ENCODE measurements around the gene SENP7.
"Not testable (repeated sequence)": the region's sequence is repeated elsewhere in the genome, so short reads cannot be mapped to it uniquely, and the experiment has no call there.

SENP7 gene

GRCh38 chr3:101512646-101513418 is at the start of gene SENP7:
Gene SENP7, minus strand, starts transcription at chr3:101513212. Its CDS starts 82 bp downstream, at chr3:101513130.
- in situ Hi-C loops (cut with MboI; ENCODE audit: low sequenced_read_pairs), result no loop called here

GRCh38 chr3:101561630-101562328 is 48.8 kb upstream of the SENP7 start, which contains the start of gene TRMT10C:
Gene TRMT10C, plus strand, starts transcription at chr3:101561868. Its CDS starts 2,914 bp downstream, at chr3:101564782.
- in situ Hi-C loops (cut with MboI; ENCODE audit: low sequenced_read_pairs), result no loop called here

GRCh38 chr3:101556064-101556463 is 43.1 kb upstream of the SENP7 start:
- in situ Hi-C loops (cut with MboI; ENCODE audit: low sequenced_read_pairs), result no loop called here

GRCh38 chr3:101553381-101553780 is 40.4 kb upstream of the SENP7 start:
- in situ Hi-C loops (cut with MboI; ENCODE audit: low sequenced_read_pairs), result not testable (repeated sequence)

GRCh38 chr3:101551359-101552081 is 38.5 kb upstream of the SENP7 start:
- in situ Hi-C loops (cut with MboI; ENCODE audit: low sequenced_read_pairs), result not testable (repeated sequence)

- in situ Hi-C loops (cut with MboI; ENCODE audit: low sequenced_read_pairs), result no loop called here
Measured at GRCh38 chr3:101549473-101549872, 36.5 kb upstream of the SENP7 start.

GRCh38 chr3:101548527-101549105 is 35.6 kb upstream of the SENP7 start:
- in situ Hi-C loops (cut with MboI; ENCODE audit: low sequenced_read_pairs), result no loop called here

- in situ Hi-C loops (cut with MboI; ENCODE audit: low sequenced_read_pairs), result no loop called here
Measured at GRCh38 chr3:101544161-101544850, 31.3 kb upstream of the SENP7 start.

GRCh38 chr3:101542957-101543356 is 29.9 kb upstream of the SENP7 start:
- in situ Hi-C loops (cut with MboI; ENCODE audit: low sequenced_read_pairs), result no loop called here

- in situ Hi-C loops (cut with MboI; ENCODE audit: low sequenced_read_pairs), result not testable (repeated sequence)
Measured at GRCh38 chr3:101536955-101537354, 23.9 kb upstream of the SENP7 start.

GRCh38 chr3:101536266-101536665 is 23.3 kb upstream of the SENP7 start:
- in situ Hi-C loops (cut with MboI; ENCODE audit: low sequenced_read_pairs), result no loop called here

GRCh38 chr3:101535221-101535620 is 22.2 kb upstream of the SENP7 start:
- in situ Hi-C loops (cut with MboI; ENCODE audit: low sequenced_read_pairs), result no loop called here

GRCh38 chr3:101533603-101533968 is 20.6 kb upstream of the SENP7 start:
- in situ Hi-C loops (cut with MboI; ENCODE audit: low sequenced_read_pairs), result no loop called here

- in situ Hi-C loops (cut with MboI; ENCODE audit: low sequenced_read_pairs), result no loop called here
Measured at GRCh38 chr3:101532783-101533602, 20.0 kb upstream of the SENP7 start.

GRCh38 chr3:101531473-101532086 is 18.6 kb upstream of the SENP7 start:
- in situ Hi-C loops (cut with MboI; ENCODE audit: low sequenced_read_pairs), result no loop called here

- in situ Hi-C loops (cut with MboI; ENCODE audit: low sequenced_read_pairs), result no loop called here
Measured at GRCh38 chr3:101530686-101531047, 17.7 kb upstream of the SENP7 start.

GRCh38 chr3:101529816-101530685 is 17.0 kb upstream of the SENP7 start:
- in situ Hi-C loops (cut with MboI; ENCODE audit: low sequenced_read_pairs), result no loop called here

- in situ Hi-C loops (cut with MboI; ENCODE audit: low sequenced_read_pairs), result no loop called here
Measured at GRCh38 chr3:101527906-101528305, 14.9 kb upstream of the SENP7 start.

All from HL-60/S4 treated with retinoic acid at 250 ng/mL for 4 days and 3 days (cell line).